NOMO-1 treated with dmso at 0.1 percent for 144 hours (cell line): Measurements from ENCODE around the gene CLK2.
"Not testable (repeated sequence)": the region's sequence is repeated elsewhere in the genome, so short reads cannot be mapped to it uniquely, and the experiment has no call there.

Experiments
- DNase-seq: peaks from one replicate; lab custom pipeline; 2025; ENCODE audit not compliant: unreplicated experiment; lab: John Stamatoyannopoulos, UW

Gene CLK2

DNA sequence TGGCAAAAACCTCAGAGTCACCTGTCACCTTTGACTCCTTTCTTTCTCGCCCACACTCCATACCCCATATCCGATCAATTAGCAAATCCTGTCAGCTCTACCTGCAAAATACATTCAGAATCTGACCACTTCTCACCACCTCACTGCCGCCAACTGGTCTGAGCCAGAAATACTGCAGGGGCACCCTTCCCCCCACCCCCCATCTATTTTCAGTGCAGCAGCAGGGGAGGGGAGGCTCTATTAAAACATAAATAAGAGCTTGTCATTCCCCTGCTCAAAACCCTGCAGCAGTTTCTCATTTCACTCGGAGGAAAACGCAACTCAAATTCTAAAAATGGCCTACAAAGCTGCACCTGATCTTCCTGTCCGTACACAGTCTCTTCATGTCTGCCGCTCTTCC lies 24.1 kb upstream of the CLK2 start:
- DNase-seq: no peak

GRCh38 chr1:155296661-155297060 lies 23.4 kb upstream of the CLK2 start:
- no peak for DNase-seq

GRCh38 chr1:155295942-155296267 lies 22.6 kb upstream of the CLK2 start:
- no peak for DNase-seq

DNA sequence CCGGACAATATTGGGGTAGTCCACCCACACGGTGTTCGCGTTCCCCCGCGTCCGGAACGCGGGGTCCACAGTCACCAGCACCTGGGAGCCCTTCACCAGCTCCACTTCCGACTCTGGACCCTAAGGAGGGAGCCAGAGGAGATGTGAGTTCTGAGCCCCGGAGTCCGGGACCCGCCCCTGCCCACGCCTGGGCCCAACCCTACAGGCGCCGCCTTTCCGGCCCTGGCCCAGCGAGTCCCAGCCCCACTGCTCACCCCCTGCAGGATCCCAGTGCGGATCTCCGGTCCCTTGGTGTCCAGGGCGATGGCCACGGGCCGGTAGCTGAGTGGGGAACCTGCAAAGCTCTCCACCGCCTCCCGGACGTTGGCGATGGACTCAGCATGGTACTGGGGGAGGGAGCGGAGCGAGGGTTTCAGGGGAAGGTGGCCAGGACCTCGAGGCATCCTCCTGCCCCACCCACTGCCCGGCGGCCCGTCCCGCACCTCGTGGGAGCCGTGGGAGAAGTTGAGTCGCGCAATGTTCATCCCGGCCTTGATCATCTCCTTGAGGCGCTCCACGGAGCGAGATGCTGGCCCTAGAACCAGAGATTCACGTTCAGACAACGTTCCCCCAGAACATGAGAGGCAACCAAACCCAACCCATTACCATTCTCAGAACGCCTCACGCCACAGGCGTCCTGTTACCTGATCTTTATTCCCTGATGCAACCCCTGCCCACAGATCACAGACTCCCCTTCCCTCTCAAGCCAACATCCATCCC lies 22.1 kb upstream of the CLK2 start:
- DNase-seq: no peak

DNA sequence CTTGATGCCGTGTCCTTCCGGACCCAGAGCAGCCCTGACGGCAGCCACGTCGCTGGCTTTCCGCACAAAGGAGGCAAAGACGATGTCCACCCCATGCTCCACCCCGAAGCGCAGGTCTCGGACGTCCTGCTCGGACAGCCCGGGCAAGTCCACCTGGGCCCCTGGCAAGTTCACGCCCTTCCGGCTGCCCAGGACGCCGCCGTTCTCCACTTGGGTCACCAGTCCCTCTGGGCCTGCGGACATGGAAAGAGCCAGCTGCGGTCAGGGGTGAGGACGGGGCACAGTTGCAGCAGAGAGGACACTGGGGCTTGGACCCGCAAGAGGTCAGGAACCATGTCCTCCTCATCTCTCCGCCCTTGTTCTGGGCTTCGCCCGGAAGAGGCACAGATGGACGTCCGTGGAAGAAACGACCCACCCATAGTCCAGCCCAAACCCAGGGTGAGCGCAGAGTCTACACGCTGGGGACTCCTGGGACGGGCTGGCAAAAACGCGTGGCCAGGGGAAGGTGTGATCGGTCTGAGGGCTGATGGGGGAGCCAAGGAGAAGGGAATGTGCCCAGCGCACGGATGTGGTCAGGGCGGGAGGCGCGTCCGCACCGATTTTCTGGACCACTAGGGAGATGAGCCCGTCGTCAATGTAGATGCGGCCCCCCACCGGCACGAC lies 21.3 kb upstream of the CLK2 start:
- no peak for DNase-seq

GRCh38 chr1:155293086-155293749 lies 19.9 kb upstream of the CLK2 start:
- no peak for DNase-seq

DNA sequence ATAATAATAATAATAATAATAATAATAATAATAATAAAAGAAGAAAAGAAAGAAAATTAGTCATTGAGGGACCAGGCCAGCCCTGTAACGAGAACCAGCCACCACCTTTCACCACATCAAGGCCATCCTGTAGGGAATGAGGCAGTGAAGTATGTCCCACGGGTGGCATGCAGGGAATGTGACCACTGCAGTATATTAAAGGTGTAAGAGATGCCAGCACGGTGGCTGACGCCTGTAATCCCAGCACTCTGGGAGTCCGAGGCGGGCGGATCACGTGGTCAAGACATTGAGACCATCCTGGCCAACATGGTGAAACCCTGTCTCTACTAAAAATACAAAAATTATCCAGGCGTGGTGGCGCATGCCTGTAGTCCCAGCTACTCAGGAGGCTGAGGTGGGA lies 17.7 kb upstream of the CLK2 start:
- not testable (repeated sequence) for DNase-seq

GRCh38 chr1:155287987-155288543 lies 14.8 kb upstream of the CLK2 start:
- DNase-seq: no peak

DNA sequence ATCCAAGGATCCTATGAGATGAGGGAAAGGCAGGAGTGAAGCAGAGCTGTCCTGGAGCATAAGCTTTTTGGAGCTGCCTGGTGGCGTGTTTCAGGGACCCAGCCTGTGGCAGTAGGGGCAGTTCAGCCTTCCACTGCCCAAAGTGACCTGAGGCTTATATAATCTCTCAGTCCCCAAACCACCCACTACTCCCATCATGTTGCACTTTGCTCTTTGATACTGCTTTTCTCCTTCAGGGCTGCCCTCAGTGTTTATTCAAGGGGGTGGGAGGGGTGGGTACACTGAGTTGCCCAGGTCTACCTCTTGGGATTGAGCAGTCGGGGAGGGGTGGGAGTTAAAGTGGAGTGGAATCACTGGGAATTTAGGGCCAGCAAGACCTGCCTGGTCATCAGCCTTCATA lies 13.2 kb upstream of the CLK2 start:
- no peak for DNase-seq

DNA sequence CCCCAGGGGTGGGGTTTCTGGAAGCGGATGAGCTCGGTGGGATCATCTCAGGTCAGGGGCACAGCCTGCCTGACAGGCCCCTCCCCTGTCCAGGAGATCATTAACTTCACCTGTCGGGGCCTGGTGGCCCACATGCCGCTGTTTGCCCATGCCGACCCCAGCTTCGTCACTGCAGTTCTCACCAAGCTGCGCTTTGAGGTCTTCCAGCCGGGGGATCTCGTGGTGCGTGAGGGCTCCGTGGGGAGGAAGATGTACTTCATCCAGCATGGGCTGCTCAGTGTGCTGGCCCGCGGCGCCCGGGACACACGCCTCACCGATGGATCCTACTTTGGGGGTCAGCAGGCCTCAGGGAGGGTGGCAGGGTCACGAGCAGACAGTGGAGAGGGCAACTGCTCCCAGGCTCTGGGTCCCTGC lies 12.3 kb upstream of the CLK2 start:
- DNase-seq: no peak

- DNase-seq: no peak
Observed at GRCh38 chr1:155285063-155285462, 11.8 kb upstream of the CLK2 start.

DNA sequence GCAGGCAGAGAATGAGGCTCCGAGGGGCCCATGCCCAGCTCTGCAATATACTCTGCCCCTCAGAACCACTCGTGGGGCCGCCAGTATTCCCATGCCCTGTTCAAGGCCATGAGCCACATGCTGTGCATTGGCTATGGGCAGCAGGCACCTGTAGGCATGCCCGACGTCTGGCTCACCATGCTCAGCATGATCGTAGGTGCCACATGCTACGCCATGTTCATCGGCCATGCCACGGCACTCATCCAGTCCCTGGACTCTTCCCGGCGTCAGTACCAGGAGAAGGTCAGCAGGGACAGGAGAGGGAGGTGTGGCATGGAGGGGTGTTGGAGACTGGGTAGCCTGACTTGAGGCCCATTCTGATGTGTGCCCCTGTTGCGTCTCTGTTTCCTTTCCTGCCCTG lies 11.2 kb upstream of the CLK2 start:
- DNase-seq: no peak

- DNase-seq: no peak
Observed at GRCh38 chr1:155282488-155283091, 9.3 kb upstream of the CLK2 start.

DNA sequence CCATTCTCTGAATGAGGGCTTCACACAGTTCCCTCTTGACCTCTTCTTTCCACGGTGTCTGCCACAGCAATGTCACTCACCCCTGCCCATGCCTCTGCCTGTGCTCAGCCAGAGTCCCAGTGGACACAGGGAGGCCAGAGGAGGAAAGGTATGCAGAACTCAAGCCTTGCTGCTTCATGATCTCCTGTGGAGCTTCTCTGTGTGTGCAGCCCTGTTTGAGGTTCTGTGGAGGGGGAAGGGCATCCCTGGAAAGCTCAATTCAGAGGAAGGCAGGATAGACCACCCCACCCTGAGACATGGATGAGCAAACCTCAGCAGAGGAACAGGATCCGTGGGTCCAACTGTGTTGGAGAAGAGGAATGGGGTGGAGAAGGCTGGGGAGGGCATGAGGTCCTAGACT lies 6.0 kb upstream of the CLK2 start:
- no peak for DNase-seq

DNA sequence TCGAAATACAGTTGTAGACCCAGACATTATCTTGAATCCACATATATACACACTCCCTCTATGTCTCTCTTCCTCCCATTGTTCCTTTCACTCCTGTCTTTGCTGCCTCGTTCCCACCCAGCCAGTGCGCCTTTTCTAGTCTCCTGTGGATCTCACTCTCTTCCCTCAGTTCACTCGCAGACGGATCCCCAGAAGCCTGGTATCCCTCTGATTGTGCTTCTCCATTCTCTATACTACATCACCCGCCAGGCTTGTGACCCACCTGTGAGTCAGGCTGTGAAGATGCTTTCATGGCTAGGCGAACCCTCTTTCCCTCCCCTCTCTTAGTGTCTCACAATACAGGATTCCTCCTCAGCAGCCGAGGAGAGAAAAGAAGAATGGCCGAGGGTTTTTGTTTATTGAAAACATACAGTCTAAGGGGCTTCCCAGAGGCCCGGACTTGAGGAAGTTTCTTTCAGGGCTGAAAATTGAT lies 5.4 kb upstream of the CLK2 start:
- DNase-seq: no peak

GRCh38 chr1:155277902-155278688 lies 4.8 kb upstream of the CLK2 start:
- no peak for DNase-seq

DNA sequence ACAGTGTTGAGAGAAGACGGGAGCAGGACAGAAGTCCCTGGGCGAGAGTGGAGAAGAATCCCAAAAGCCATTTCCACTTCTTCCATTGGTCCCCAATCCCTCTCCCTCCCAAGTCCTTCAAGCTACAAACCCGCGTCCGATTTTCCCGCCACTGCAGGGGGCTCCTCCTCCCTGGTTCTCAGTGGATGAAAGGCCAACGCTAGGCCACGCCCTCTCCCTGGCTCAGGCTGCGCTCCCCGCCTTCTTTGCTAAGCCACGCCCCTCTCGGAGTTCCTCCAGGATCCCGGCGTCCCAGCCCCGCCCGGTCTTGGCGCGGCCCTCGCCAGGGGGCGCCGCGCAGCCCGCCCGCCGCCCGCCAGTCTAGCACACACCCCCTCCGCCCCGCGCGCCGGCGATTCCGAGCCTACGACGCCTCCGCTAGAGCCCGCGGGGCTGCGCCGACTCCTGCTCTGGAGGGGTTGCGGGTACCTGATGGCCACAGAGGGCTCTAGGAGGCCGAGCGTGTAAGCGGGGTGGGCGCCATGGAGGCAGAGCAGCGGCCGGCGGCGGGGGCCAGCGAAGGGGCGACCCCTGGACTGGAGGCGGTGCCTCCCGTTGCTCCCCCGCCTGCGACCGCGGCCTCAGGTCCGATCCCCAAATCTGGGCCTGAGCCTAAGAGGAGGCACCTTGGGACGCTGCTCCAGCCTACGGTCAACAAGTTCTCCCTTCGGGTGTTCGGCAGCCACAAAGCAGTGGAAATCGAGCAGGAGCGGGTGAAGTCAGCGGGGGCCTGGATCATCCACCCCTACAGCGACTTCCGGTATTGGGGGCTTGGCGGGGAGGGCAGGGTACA lies 4.0 kb upstream of the CLK2 start, which contains the start of gene HCN3:
HCN3 (plus strand) TSS at position 394 of the 832 bp plus-strand sequence; CDS start at position 522, 128 bp downstream.
- DNase-seq: peak; percentile 93

GRCh38 chr1:155272466-155273342 lies 600 bp downstream of the CLK2 start:
- DNase-seq: no peak

GRCh38 chr1:155269381-155269780 lies 3.9 kb downstream of the CLK2 start:
- no peak for DNase-seq
